HEK293 (cell line): ENCODE measurements around the gene TMC2.

Source experiments
- CTCF ChIA-PET: fragments of 350-600 bp; formaldehyde crosslinking; extraction: SDS; loops from one replicate; lab custom pipeline; 2021; ENCODE audit warnings: antibody characterized with exemption; lab: Yijun Ruan, JAX
- POLR2A ChIA-PET: fragments of 300-600 bp; formaldehyde crosslinking; extraction: SDS; loops from one replicate; lab custom pipeline; 2020; ENCODE audit warnings: antibody characterized with exemption, inconsistent platforms; lab: Yijun Ruan, JAX
- H3K27ac ChIP-seq: fragments of 200-500 bp; sonication (Bioruptor generic); 2 replicates; pipeline ENCODE4 v1.5.1; 2014; ENCODE audit warnings: low read depth, low read length, control low read depth, inconsistent platforms; ENCODE audit errors: extremely low read depth
- H3K36me3 ChIP-seq, 2 experiments: fragments of 200-500 bp in 1 of 2; sonication (Bioruptor generic) in 1 of 2; 1 replicate in 1 of 2; 2 replicates in 1 of 2; pipeline ENCODE4 v1.5.1; 2014 to 2017; ENCODE audit warnings: inconsistent platforms in 2 of 2, low read length in 2 of 2; ENCODE audit not compliant: control insufficient read depth in 2 of 2, insufficient read depth in 1 of 2
- H3K4me1 ChIP-seq: fragments of 200-500 bp; sonication (Bioruptor generic); 2 replicates; pipeline ENCODE4 v1.5.1; 2014; ENCODE audit warnings: mild to moderate bottlenecking, low read length, inconsistent platforms; ENCODE audit not compliant: control insufficient read depth, insufficient read depth
- H3K4me3 ChIP-seq: 2 replicates; pipeline ENCODE4 v1.5.1; 2011; ENCODE audit warnings: low read depth, mild to moderate bottlenecking, control low read depth, low read length, moderate library complexity
- H3K9me3 ChIP-seq: fragments of 200-500 bp; sonication (Bioruptor generic); 2 replicates; pipeline ENCODE4 v1.5.1; 2014; ENCODE audit warnings: low read depth, low read length, inconsistent platforms; ENCODE audit not compliant: control insufficient read depth, insufficient read depth
- GLIS1 ChIP-seq: fragments of 450-650 bp; formaldehyde crosslinking; IDR thresholded peaks from 2 replicates; pipeline ENCODE4 v1.5.1; 2016; ENCODE audit warnings: missing biosample characterization, missing genetic modification characterization
- KLF9 ChIP-seq: fragments of 450-650 bp; formaldehyde crosslinking; IDR thresholded peaks from 2 replicates; pipeline ENCODE4 v1.5.1; 2016; ENCODE audit warnings: missing biosample characterization, missing genetic modification characterization, low read depth
- PATZ1 ChIP-seq: fragments of 450-650 bp; formaldehyde crosslinking; IDR thresholded peaks from 2 replicates; pipeline ENCODE4 v1.5.1; 2016; ENCODE audit warnings: missing biosample characterization, missing genetic modification characterization
- ZBTB48 ChIP-seq: fragments of 450-650 bp; formaldehyde crosslinking; IDR thresholded peaks from 2 replicates; pipeline ENCODE4 v1.5.1; 2016; ENCODE audit warnings: missing biosample characterization, missing genetic modification characterization
- ZIC2 ChIP-seq: fragments of 450-650 bp; formaldehyde crosslinking; IDR thresholded peaks from 2 replicates; pipeline ENCODE4 v1.5.1; 2016; ENCODE audit warnings: missing biosample characterization, missing genetic modification characterization
- ZNF174 ChIP-seq: fragments of 450-650 bp; formaldehyde crosslinking; IDR thresholded peaks from 2 replicates; pipeline ENCODE4 v1.5.0; 2017; ENCODE audit warnings: missing biosample characterization, mild to moderate bottlenecking, missing genetic modification characterization
- ZNF211 ChIP-seq: fragments of 450-650 bp; formaldehyde crosslinking; IDR thresholded peaks from 2 replicates; pipeline ENCODE4 v1.5.1; 2016; ENCODE audit warnings: low read depth, missing biosample characterization, missing genetic modification characterization
- ZNF239 ChIP-seq: fragments of 450-650 bp; formaldehyde crosslinking; IDR thresholded peaks from 2 replicates; pipeline ENCODE4 v1.5.1; 2016; ENCODE audit warnings: missing biosample characterization, missing genetic modification characterization
- ZNF280C ChIP-seq: fragments of 450-650 bp; formaldehyde crosslinking; IDR thresholded peaks from 2 replicates; pipeline ENCODE4 v1.5.1; 2016; ENCODE audit warnings: missing biosample characterization, missing genetic modification characterization
- ZNF341 ChIP-seq: fragments of 450-650 bp; formaldehyde crosslinking; IDR thresholded peaks from 2 replicates; pipeline ENCODE4; 2016; ENCODE audit warnings: low read depth, missing biosample characterization, missing genetic modification characterization
- ZNF621 ChIP-seq: fragments of 450-650 bp; formaldehyde crosslinking; IDR thresholded peaks from 2 replicates; pipeline ENCODE4 v1.5.1; 2017; ENCODE audit warnings: missing biosample characterization, missing genetic modification characterization
- ZNF624 ChIP-seq: fragments of 450-650 bp; formaldehyde crosslinking; IDR thresholded peaks from 2 replicates; pipeline ENCODE4 v1.5.1; 2017; ENCODE audit warnings: missing biosample characterization, missing genetic modification characterization
- ZNF658 ChIP-seq: fragments of 450-650 bp; formaldehyde crosslinking; IDR thresholded peaks from 2 replicates; pipeline ENCODE4; 2016; ENCODE audit warnings: missing biosample characterization, missing genetic modification characterization
- ZSCAN30 ChIP-seq: fragments of 450-650 bp; IDR thresholded peaks from 2 replicates; pipeline ENCODE4 v1.5.1; 2018; ENCODE audit warnings: missing biosample characterization, mild to moderate bottlenecking, missing genetic modification characterization, moderate library complexity
- TF ChIP-seq, protein P1 (sequence below): sonication (generic); formaldehyde crosslinking; IDR thresholded peaks from 2 replicates; pipeline ENCODE4 v1.8.1; 2022; ENCODE audit warnings: mild to moderate bottlenecking, moderate library complexity, missing genetic modification reagents
- TF ChIP-seq, protein P2 (sequence below): fragments of 450-650 bp; formaldehyde crosslinking; IDR thresholded peaks from 2 replicates; pipeline ENCODE4 v1.5.1; 2017; ENCODE audit warnings: missing biosample characterization, missing genetic modification characterization

Gene TMC2

DNA sequence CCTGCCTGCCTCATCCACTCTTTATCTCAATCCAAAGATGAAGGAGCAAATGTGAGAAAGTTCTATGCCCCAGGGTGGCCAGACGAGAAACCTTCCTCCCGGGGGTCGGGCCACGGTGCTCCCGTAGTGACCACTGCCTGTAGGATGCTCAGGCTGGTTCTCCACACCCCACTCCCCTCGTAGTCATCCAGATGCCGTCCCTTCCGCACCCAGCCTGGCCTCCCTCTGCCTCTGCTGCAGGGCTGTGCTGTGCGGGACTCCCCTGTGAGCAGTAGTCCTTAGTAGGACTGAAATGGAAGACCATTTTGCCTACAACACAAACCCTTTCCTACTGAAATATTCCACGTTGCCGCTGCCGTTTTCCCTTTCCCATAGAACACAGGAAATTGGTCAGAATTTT lies 2.0 kb downstream of the TMC2 start:
- ChIA-PET POLR2A (interaction anchor here (0.9 to 1.7 kb wide), 2 partner anchors 11 to 114 kb away, joined by 3 to 5 read pairs; partner anchors contain the start of gene NOP56), CTCF (interaction anchor here (1.6 to 4.3 kb wide), 2 partner anchors 15 to 17 kb away, joined by 13 to 26 read pairs; no protein-coding TSS in a partner anchor)
- Histone ChIP-seq H3K9me3 (no peaks in the 10 kb centered on the region), H3K36me3 (no peaks in the 10 kb centered on the region; a peak in 1 of 3 replicates), H3K4me1 (0 out of 2 replicates have a peak, but pooled peaks cover 5% of the 10 kb centered on the region), H3K4me3 (no peak overlapping the region), H3K27ac (no peak overlapping the region)
- TF ChIP-seq ZNF341 (tag by site-specific recombination) = 0 out of 2 replicates have a peak, but pooled peaks have one; percentile 4
- TF ChIP-seq, protein P1, sequence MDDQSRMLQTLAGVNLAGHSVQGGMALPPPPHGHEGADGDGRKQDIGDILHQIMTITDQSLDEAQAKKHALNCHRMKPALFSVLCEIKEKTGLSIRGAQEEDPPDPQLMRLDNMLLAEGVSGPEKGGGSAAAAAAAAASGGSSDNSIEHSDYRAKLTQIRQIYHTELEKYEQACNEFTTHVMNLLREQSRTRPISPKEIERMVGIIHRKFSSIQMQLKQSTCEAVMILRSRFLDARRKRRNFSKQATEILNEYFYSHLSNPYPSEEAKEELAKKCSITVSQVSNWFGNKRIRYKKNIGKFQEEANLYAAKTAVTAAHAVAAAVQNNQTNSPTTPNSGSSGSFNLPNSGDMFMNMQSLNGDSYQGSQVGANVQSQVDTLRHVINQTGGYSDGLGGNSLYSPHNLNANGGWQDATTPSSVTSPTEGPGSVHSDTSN (CRISPR knock-in tag) = no peak

DNA sequence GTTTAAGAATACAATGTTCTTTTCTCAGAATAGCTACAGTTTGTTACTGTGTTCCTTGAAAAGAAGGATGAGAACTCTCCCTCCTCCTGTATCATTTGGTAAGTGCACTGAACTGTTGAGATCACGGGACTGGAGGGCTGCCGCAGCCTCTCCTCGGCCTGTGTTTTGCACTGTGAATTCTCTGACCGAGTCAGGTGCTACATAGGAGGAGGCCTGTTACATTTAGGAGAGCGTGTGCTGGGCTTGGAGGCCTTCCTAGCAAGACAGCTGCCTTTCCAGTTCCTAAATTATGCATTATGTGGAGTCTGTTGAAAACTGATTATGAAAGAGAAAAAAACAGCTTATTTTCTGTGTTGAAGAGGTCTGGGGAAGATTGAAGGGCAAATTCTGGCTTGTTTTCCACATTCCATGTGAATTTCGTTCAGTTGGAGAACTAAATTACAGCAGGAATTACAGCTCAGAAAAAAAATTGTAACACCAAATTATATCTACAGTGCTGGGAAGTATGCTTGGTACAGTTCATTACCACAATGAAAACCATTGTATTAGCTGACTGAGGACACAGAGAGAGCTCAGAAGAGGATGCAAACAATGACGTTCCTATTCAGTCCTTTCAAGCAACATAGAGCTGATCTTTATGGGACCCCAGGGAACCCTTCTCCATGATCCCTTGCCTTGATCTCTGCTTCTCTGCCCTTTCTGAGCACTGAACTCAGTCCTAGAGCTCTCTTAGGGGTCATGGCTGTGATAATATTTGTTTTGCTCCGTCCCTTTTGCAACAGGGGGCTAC lies 2.8 kb downstream of the TMC2 start:
- no peak overlapping the region for H3K4me3 ChIP-seq
- no peaks in the 10 kb centered on the region; a peak in 1 of 3 replicates for H3K36me3 ChIP-seq
- no peaks in the 10 kb centered on the region for H3K9me3 ChIP-seq
- TF ChIP-seq, protein P2, sequence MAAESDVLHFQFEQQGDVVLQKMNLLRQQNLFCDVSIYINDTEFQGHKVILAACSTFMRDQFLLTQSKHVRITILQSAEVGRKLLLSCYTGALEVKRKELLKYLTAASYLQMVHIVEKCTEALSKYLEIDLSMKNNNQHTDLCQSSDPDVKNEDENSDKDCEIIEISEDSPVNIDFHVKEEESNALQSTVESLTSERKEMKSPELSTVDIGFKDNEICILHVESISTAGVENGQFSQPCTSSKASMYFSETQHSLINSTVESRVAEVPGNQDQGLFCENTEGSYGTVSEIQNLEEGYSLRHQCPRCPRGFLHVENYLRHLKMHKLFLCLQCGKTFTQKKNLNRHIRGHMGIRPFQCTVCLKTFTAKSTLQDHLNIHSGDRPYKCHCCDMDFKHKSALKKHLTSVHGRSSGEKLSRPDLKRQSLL (tag by site-specific recombination) = peak; percentile 76
- TF ChIP-seq ZSCAN30 (tag by site-specific recombination) (no peak), GLIS1 (no peak), ZNF280C (no peak), ZBTB48 (tag by site-specific recombination) (peak; percentile 75)
- no peak overlapping the region for H3K27ac ChIP-seq
- CTCF ChIA-PET = interaction anchor here (0.5 to 1.6 kb wide), 3 partner anchors 18 to 515 kb away, joined by 3 to 13 read pairs (median 3); no protein-coding TSS in a partner anchor
- H3K4me1 ChIP-seq = 0 out of 2 replicates have a peak, but pooled peaks cover 5% of the 10 kb centered on the region
- POLR2A ChIA-PET = interaction anchor here (0.8 to 1.7 kb wide), 2 partner anchors 68 to 113 kb away, joined by 3 to 5 read pairs; partner anchors contain the start of genes NOP56 and SNRPB

- Histone ChIP-seq H3K27ac (no peak overlapping the region), H3K4me3 (no peak overlapping the region), H3K36me3 (no peaks in the 10 kb centered on the region; a peak in 1 of 3 replicates), H3K9me3 (no peaks in the 10 kb centered on the region), H3K4me1 (no peaks in the 10 kb centered on the region)
- TF ChIP-seq KLF9 (tag by site-specific recombination) (no peak), PATZ1 (tag by site-specific recombination) (no peak), ZNF621 (no peak), ZNF174 (tag by site-specific recombination) (no peak), ZNF239 (tag by site-specific recombination) (no peak), ZNF624 (tag by site-specific recombination) (no peak), ZIC2 (tag by site-specific recombination) (no peak), ZNF211 (tag by site-specific recombination) (no peak), ZNF658 (tag by site-specific recombination) (no peak)
- ChIA-PET CTCF (interaction anchor here (1.1 to 2.5 kb wide), 3 partner anchors 17 to 24 kb away, joined by 3 to 8 read pairs (median 7); no protein-coding TSS in a partner anchor), POLR2A (interaction anchor here (0.6 to 0.7 kb wide), 2 partner anchors 66 to 175 kb away, joined by 3 read pairs; no protein-coding TSS in a partner anchor)
Observed at GRCh38 chr20:2541940-2542339, 5.6 kb downstream of the TMC2 start.
